Endodermal cell (in vitro differentiated cells): ENCODE results near the gene RUVBL2. TPM values are rescaled to one million over a fixed set of nuclear protein-coding genes. Genes with fewer than 3 reads are reported as not detected.

Experiments used
- DNase-seq: peaks from one replicate; pipeline ENCODE4 v3.0.0-alpha.2; 2017
- H3K27ac ChIP-seq: 2 replicates; pipeline ENCODE4 v1.5.1; 2013; ENCODE audit warnings: mild to moderate bottlenecking, low read depth, low read length, moderate library complexity
- H3K27me3 ChIP-seq: 2 replicates; pipeline ENCODE4 v1.6.1; 2013; ENCODE audit warnings: mild to moderate bottlenecking, low read length, moderate library complexity; ENCODE audit not compliant: insufficient read depth, control insufficient read depth, poor library complexity, severe bottlenecking
- H3K36me3 ChIP-seq: 2 replicates; pipeline ENCODE4 v1.7.0; 2013; ENCODE audit warnings: mild to moderate bottlenecking, low read length, moderate library complexity; ENCODE audit not compliant: control insufficient read depth, insufficient read depth
- H3K4me1 ChIP-seq: one replicate; pipeline ENCODE4 v1.7.0; 2013; ENCODE audit warnings: low read length; ENCODE audit not compliant: control insufficient read depth, insufficient read depth
- H3K4me3 ChIP-seq: 2 replicates; pipeline ENCODE4 v1.5.1; 2013; ENCODE audit warnings: mild to moderate bottlenecking, low read length, moderate library complexity
- H3K9ac ChIP-seq: 2 replicates; pipeline ENCODE4 v1.6.1; 2013; ENCODE audit warnings: mild to moderate bottlenecking, low read length, moderate library complexity; ENCODE audit not compliant: poor library complexity, severe bottlenecking; ENCODE audit errors: extremely low read depth
- H3K9me3 ChIP-seq: 2 replicates; pipeline ENCODE4 v1.6.1; 2013; ENCODE audit warnings: mild to moderate bottlenecking, low read length, moderate library complexity; ENCODE audit not compliant: control insufficient read depth
- H3K27ac Mint-ChIP-seq: 2 replicates; pipeline ENCODE4 v1.8.0; 2020; ENCODE audit warnings: mixed read lengths
- H3K27me3 Mint-ChIP-seq: 2 replicates; pipeline ENCODE4 v1.8.0; 2021; ENCODE audit warnings: mild to moderate bottlenecking, mixed read lengths; ENCODE audit not compliant: insufficient read depth
- H3K36me3 Mint-ChIP-seq: 2 replicates; pipeline ENCODE4 v1.8.0; 2020; ENCODE audit warnings: low read depth, mixed read lengths
- H3K4me1 Mint-ChIP-seq: 2 replicates; pipeline ENCODE4 v1.8.0; 2020; ENCODE audit warnings: mixed read lengths
- H3K4me3 Mint-ChIP-seq: 2 replicates; pipeline ENCODE4 v1.8.0; 2020; ENCODE audit warnings: mild to moderate bottlenecking, moderate library complexity, mixed read lengths
- H3K9me3 Mint-ChIP-seq: 2 replicates; pipeline ENCODE4 v1.8.0; 2020; ENCODE audit warnings: mild to moderate bottlenecking, mixed read lengths
- WGBS, 2 experiments: methylation state at CpG; one replicate each; pipeline versions ENCODE4 v1.1.5 to v1.1.7; 2013; ENCODE audit warnings: missing lambda C conversion rate in 2 of 2, mixed read lengths in 1 of 2; ENCODE audit not compliant: insufficient coverage in 1 of 2, insufficient read length in 1 of 2; 5-methylcytosine and 5-hydroxymethylcytosine counted together
- total RNA-seq, 2 donors: library from RNA; stranded (reverse); fragmentation: NEBNext Ultra II Directional in 1 of 2; extraction: Animal tissue kit (Norgen Biotek cat#: 25700) in 1 of 2; gene quantifications; 2 replicates in 1 of 2; 3 replicates in 1 of 2; pipeline ENCODE4 v1.2.1, GENCODE V29; 2021
- TF ChIP-seq, protein P1 (sequence below): fragments of 200-600 bp; sonication (generic); conservative IDR thresholded peaks from 2 replicates; pipeline ENCODE4 v1.5.0; 2021; ENCODE audit warnings: antibody characterized with exemption, mild to moderate bottlenecking

The RUVBL2 gene
- total RNA-seq, 2 donors from 2014 or later = 101 to 112 TPM

DNA sequence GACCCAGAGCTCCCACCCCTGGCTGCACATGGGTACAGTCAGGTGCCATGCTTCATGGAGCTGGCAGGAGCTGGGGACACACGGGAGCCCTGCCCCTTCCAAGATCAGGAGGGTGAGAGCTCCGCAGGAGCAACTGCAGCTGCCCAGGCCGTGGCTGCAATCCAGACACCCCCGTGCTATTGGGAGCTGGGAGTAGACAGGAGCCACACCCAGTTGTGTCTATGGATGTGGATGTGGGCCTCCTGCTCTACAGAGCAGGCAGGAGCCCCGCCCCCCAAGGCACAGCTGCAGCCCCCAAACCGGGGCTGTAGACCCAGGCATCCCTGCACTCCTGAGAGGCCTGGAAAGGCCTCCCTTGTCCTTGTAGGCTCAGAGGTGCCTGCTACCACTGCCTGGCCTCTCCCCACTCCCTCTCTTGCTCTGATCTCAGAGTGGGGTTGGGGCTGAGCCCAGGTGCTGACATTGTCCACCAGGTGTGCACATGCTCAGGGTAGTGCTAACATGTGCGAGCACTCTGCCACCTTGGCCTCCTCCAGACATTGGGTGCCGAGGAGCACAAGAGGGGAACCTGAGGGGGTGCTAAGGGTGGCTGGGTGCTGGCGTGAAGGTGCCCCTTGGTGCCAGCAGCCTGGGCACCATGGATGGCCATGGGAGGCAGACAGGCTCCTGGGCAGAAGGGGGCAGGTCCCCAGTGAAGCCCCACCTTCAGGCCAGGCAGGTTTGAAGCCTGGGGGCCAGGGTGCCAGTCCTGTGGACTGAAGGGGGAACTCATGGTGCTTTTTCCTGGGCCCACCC, 47.0 kb upstream of the RUVBL2 start:
- no peaks in the 10 kb centered on the region for H3K4me1 Mint-ChIP-seq
- no peaks in the 10 kb centered on the region for H3K27me3 ChIP-seq
- no peaks in the 10 kb centered on the region for H3K4me1 ChIP-seq
- H3K27ac ChIP-seq = no peak overlapping the region
- no peak overlapping the region for H3K27ac Mint-ChIP-seq
- WGBS, 2 experiments = 78 to 87% methylated on average over 3 to 9 of the region's 9 CpGs
- H3K36me3 ChIP-seq = no peaks in the 10 kb centered on the region
- TF ChIP-seq, protein P1, sequence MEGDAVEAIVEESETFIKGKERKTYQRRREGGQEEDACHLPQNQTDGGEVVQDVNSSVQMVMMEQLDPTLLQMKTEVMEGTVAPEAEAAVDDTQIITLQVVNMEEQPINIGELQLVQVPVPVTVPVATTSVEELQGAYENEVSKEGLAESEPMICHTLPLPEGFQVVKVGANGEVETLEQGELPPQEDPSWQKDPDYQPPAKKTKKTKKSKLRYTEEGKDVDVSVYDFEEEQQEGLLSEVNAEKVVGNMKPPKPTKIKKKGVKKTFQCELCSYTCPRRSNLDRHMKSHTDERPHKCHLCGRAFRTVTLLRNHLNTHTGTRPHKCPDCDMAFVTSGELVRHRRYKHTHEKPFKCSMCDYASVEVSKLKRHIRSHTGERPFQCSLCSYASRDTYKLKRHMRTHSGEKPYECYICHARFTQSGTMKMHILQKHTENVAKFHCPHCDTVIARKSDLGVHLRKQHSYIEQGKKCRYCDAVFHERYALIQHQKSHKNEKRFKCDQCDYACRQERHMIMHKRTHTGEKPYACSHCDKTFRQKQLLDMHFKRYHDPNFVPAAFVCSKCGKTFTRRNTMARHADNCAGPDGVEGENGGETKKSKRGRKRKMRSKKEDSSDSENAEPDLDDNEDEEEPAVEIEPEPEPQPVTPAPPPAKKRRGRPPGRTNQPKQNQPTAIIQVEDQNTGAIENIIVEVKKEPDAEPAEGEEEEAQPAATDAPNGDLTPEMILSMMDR = no peak
- H3K4me3 Mint-ChIP-seq = no peak overlapping the region
- no peaks in the 10 kb centered on the region for H3K9me3 Mint-ChIP-seq
- H3K27me3 Mint-ChIP-seq = peaks cover under 1% of the 10 kb centered on the region
- no peaks in the 10 kb centered on the region for H3K36me3 Mint-ChIP-seq
- H3K4me3 ChIP-seq = no peak overlapping the region
- DNase-seq = no peak
- no peaks in the 10 kb centered on the region for H3K9me3 ChIP-seq
- no peak overlapping the region for H3K9ac ChIP-seq

DNA sequence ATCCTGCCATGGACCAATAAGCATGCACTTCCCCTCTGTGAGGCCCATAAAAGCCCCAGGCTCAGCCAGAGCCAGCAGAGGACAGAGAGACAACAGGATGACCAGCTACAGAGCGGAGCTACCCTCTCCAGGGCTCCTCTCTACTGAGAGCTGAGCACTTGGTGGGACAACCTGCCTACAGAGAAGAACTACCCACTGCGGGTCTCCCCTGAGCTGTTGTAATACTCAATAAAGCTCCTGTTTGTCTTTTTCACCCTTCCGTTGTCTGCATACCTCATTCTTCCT, 46.5 kb upstream of the RUVBL2 start:
- H3K9me3 ChIP-seq = no peaks in the 10 kb centered on the region
- H3K4me3 ChIP-seq = no peak overlapping the region
- H3K4me1 ChIP-seq = no peaks in the 10 kb centered on the region
- no peaks in the 10 kb centered on the region for H3K4me1 Mint-ChIP-seq
- H3K4me3 Mint-ChIP-seq = no peak overlapping the region
- TF ChIP-seq, protein P1 = no peak
- H3K27me3 ChIP-seq = no peaks in the 10 kb centered on the region
- DNase-seq = no peak
- H3K9me3 Mint-ChIP-seq = no peaks in the 10 kb centered on the region
- no peaks in the 10 kb centered on the region for H3K36me3 Mint-ChIP-seq
- no peak overlapping the region for H3K27ac ChIP-seq
- WGBS, 2 experiments = 90 to 97% methylated on average over 3 of the region's 3 CpGs
- H3K27ac Mint-ChIP-seq = no peak overlapping the region
- peaks cover 5% of the 10 kb centered on the region for H3K27me3 Mint-ChIP-seq
- H3K36me3 ChIP-seq = no peaks in the 10 kb centered on the region
- H3K9ac ChIP-seq = no peak overlapping the region

DNA sequence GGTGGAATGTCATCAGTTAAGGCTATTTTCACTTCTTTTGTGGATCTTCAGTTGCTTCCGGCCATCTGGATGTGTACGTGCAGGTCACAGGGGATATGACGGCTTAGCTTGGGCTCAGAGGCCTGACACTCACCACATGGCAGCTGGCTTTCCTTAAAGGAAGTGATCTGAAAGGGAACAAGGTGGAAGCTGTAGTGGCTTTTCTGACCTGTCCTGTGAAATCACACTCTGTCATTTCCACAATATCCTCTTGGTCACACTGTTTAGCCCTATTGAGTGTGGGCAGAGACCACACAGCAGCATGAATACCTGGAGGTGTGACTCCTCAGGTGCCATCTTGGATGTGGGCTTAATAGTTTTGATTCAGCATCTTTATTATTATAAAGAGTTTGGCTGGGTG, 43.5 kb upstream of the RUVBL2 start:
- 93% methylated on average over 3 of the region's 3 CpGs for whole genome bisulfite sequencing, 2 experiments
- H3K27me3 ChIP-seq = no peaks in the 10 kb centered on the region
- DNase-seq = no peak
- no peaks in the 10 kb centered on the region for H3K36me3 ChIP-seq
- H3K4me1 ChIP-seq = no peaks in the 10 kb centered on the region
- Mint-ChIP-seq H3K4me3 (no peak overlapping the region), H3K27ac (no peak overlapping the region), H3K27me3 (peaks cover 7% of the 10 kb centered on the region), H3K9me3 (no peaks in the 10 kb centered on the region), H3K36me3 (peaks cover under 1% of the 10 kb centered on the region), H3K4me1 (peaks cover 3% of the 10 kb centered on the region)
- no peaks in the 10 kb centered on the region for H3K9me3 ChIP-seq
- TF ChIP-seq, protein P1 = no peak
- H3K27ac ChIP-seq = no peak overlapping the region
- no peak overlapping the region for H3K4me3 ChIP-seq
- no peak overlapping the region for H3K9ac ChIP-seq
